ENCODE measurements around the gene CTF1.

The CTF1 gene

GRCh38 chr16:30912794-30913412 lies 16.5 kb downstream of the CTF1 start:
- FAIRE-seq, result no peak

GRCh38 chr16:30914830-30915229 lies 18.4 kb downstream of the CTF1 start:
- no peak for FAIRE-seq

- FAIRE-seq, result no peak
Measured at GRCh38 chr16:30918614-30919013, 22.2 kb downstream of the CTF1 start.

- FAIRE-seq, result no peak
Measured at GRCh38 chr16:30920891-30921290, 24.5 kb downstream of the CTF1 start.

- peak; percentile 68 for FAIRE-seq
Measured at GRCh38 chr16:30921459-30921747, 25.0 kb downstream of the CTF1 start.

GRCh38 chr16:30921748-30922419 lies 25.5 kb downstream of the CTF1 start:
- FAIRE-seq, result no peak

GRCh38 chr16:30922420-30922959 lies 26.1 kb downstream of the CTF1 start:
- peak; percentile 97 for FAIRE-seq

GRCh38 chr16:30922960-30923535 lies 26.6 kb downstream of the CTF1 start:
- peak; percentile 92 for FAIRE-seq

GRCh38 chr16:30923554-30924075 lies 27.2 kb downstream of the CTF1 start, which contains the start of gene FBXL19:
TSS of gene FBXL19 (plus strand) at chr16:30923572. CDS start at chr16:30925755, 2,183 bp downstream.
- no peak for FAIRE-seq

- FAIRE-seq, result no peak
Measured at GRCh38 chr16:30924076-30924912, 27.9 kb downstream of the CTF1 start.

- FAIRE-seq, result no peak
Measured at GRCh38 chr16:30924913-30925631, 28.7 kb downstream of the CTF1 start.

GRCh38 chr16:30925632-30925987 lies 29.2 kb downstream of the CTF1 start:
- FAIRE-seq, result no peak

GRCh38 chr16:30925995-30926811 lies 29.8 kb downstream of the CTF1 start:
- FAIRE-seq, result no peak

GRCh38 chr16:30926937-30927788 lies 30.7 kb downstream of the CTF1 start:
- FAIRE-seq, result no peak

GRCh38 chr16:30927789-30928378 lies 31.5 kb downstream of the CTF1 start:
- no peak for FAIRE-seq

- no peak for FAIRE-seq
Measured at GRCh38 chr16:30928390-30928789, 32.0 kb downstream of the CTF1 start.

GRCh38 chr16:30929167-30929566 lies 32.8 kb downstream of the CTF1 start:
- no peak for FAIRE-seq

GRCh38 chr16:30930160-30930571 lies 33.8 kb downstream of the CTF1 start:
- FAIRE-seq, result no peak

- no peak for FAIRE-seq
Measured at GRCh38 chr16:30931068-30931650, 34.7 kb downstream of the CTF1 start.

Measured in TTC549 (cell line).